ENCODE measurements around the gene LGALS1. TPM values are rescaled to one million over a fixed set of nuclear protein-coding genes. Genes with fewer than 3 reads are reported as not detected.
A peak's percentile ranks its signal among the peaks of the same experiment; 100 is the strongest.

Gene LGALS1
- total and polyA plus RNA-seq, 9 of the 15 experiments (the other 6 are each of a cell fraction or from before 2014, with no cell fraction given), result 160 to 800 (median 330) TPM

- no peaks in the 10 kb centered on the region for H4K20me1 ChIP-seq (replicated peaks; ENCODE audit: control insufficient read depth, insufficient read depth, low read length)
- BruUV-seq (replicated peaks), result no TSS peak
- FAIRE-seq (no peak), ATAC-seq (peak; percentile 23), DNase-seq (ENCODE audit: extremely low read depth in 1 of 4, low spot score in 3 of 4) (peak in 3 of 4 experiments; percentile 33 to 57 (median 35))
- H3K9me1 ChIP-seq (ENCODE audit: control insufficient read depth, insufficient read depth, low read length), result no peaks in the 10 kb centered on the region
- peaks cover 23% of the 10 kb centered on the region; the same call in 2 of the 3 replicates for H3K36me3 ChIP-seq (ENCODE audit: control insufficient read depth, insufficient read depth, low read length)
- intact Hi-C loops (cut with micrococcal nuclease), result no loop called here
- no peaks in the 10 kb centered on the region for H3K27me3 ChIP-seq (ENCODE audit: control insufficient read depth in 2 of 2, insufficient read depth in 2 of 2, low read length in 2 of 2)
- CTCF ChIA-PET (ENCODE audit: low intra/inter-chr PET ratio), result no interaction called here
- H3K4me1 ChIP-seq (replicated peaks in 1 of 2; ENCODE audit: control insufficient read depth in 2 of 2, insufficient read depth in 2 of 2, low read length in 2 of 2), result peaks cover 40 to 82% of the 10 kb centered on the region in 2 experiments
- no peak overlapping the region for H3K4me3 ChIP-seq
- H2AFZ ChIP-seq (ENCODE audit: low read depth, low read length), result peak overlapping the region; percentile 76; the same call in 1 of the 2 replicates
- no peaks in the 10 kb centered on the region for H3K9me3 ChIP-seq (replicated peaks; ENCODE audit: control insufficient read depth, insufficient read depth, low read depth, low read length)
- H3K9ac ChIP-seq (ENCODE audit: insufficient read depth in 1 of 2, low read depth in 2 of 2, low read length in 2 of 2), result peak overlapping the region; percentile 50 to 82
- no peaks in the 10 kb centered on the region for H3K79me2 ChIP-seq (ENCODE audit: control insufficient read depth, insufficient read depth, low read length)
- H3K4me2 ChIP-seq (ENCODE audit: insufficient read depth, low read length), result peak overlapping the region; percentile 74
- POLR2A ChIA-PET, result interaction anchor here (0.7 to 1.1 kb wide), 4 partner anchors 8 to 97 kb away, joined by 3 to 6 read pairs (median 4); no protein-coding TSS in a partner anchor
- in situ Hi-C loops (cut with MboI), result no loop called here
- WGBS (ENCODE audit: insufficient coverage, low coverage, missing lambda C conversion rate), result 16% methylated on average over 7 of the region's 8 CpGs
- peak overlapping the region; percentile 77 for H3K27ac ChIP-seq (ENCODE audit: extremely low read depth, low read depth, low read length)
- TF ChIP-seq, protein P1, sequence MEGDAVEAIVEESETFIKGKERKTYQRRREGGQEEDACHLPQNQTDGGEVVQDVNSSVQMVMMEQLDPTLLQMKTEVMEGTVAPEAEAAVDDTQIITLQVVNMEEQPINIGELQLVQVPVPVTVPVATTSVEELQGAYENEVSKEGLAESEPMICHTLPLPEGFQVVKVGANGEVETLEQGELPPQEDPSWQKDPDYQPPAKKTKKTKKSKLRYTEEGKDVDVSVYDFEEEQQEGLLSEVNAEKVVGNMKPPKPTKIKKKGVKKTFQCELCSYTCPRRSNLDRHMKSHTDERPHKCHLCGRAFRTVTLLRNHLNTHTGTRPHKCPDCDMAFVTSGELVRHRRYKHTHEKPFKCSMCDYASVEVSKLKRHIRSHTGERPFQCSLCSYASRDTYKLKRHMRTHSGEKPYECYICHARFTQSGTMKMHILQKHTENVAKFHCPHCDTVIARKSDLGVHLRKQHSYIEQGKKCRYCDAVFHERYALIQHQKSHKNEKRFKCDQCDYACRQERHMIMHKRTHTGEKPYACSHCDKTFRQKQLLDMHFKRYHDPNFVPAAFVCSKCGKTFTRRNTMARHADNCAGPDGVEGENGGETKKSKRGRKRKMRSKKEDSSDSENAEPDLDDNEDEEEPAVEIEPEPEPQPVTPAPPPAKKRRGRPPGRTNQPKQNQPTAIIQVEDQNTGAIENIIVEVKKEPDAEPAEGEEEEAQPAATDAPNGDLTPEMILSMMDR (IDR thresholded peaks at IDR 0.05 in 2 of 3, conservative IDR thresholded peaks at IDR 0.05 in 1 of 3; ENCODE audit: insufficient read depth in 2 of 3, low read depth in 1 of 3, low read length in 3 of 3), result peak in 2 of 3 experiments; percentile 30 to 43; a peak in 4 of 6 replicates
- TF ChIP-seq HNRNPL (IDR thresholded peaks at IDR 0.05; ENCODE audit: low read depth, low read length) (no peak), FUS (optimal IDR thresholded peaks at IDR 0.05; ENCODE audit: low read depth, low read length) (no peak), MYC (IDR thresholded peaks at IDR 0.05; ENCODE audit: low read depth, low read length) (peak; percentile 81), MYC (CRISPR knock-in tag; IDR thresholded peaks at IDR 0.05; ENCODE audit: borderline replicate concordance, low read depth) (peak; percentile 46; the same call in 1 of the 2 replicates), BRD9 (IDR thresholded peaks at IDR 0.05; ENCODE audit: low read depth, partially characterized antibody) (no peak), C11orf30 (IDR thresholded peaks at IDR 0.05; ENCODE audit: low read depth) (no peak), SRSF1 (IDR thresholded peaks at IDR 0.05; ENCODE audit: low read depth, low read length) (no peak), TFAM (CRISPR knock-in tag; conservative IDR thresholded peaks at IDR 0.05) (no peak), SMC3 (conservative IDR thresholded peaks at IDR 0.05; ENCODE audit: insufficient read depth, low read depth, low read length) (no peak), ZNF75A (CRISPR knock-in tag; IDR thresholded peaks at IDR 0.05) (no peak), NCOA1 (IDR thresholded peaks at IDR 0.05; ENCODE audit: low read depth) (no peak), CREB1 (IDR thresholded peaks at IDR 0.05) (no peak), CREB1 (CRISPR knock-in tag; IDR thresholded peaks at IDR 0.05) (no peak), EP400 (IDR thresholded peaks at IDR 0.05) (0 out of 2 replicates have a peak, but pooled peaks have one; percentile 9), TRIM25 (IDR thresholded peaks at IDR 0.05; ENCODE audit: borderline replicate concordance) (no peak), TGIF2 (CRISPR knock-in tag; IDR thresholded peaks at IDR 0.05) (no peak), ZNF239 (CRISPR knock-in tag; IDR thresholded peaks at IDR 0.05) (no peak), SLC30A9 (CRISPR knock-in tag; IDR thresholded peaks at IDR 0.05) (no peak)
- TF ChIP-seq, protein P2, sequence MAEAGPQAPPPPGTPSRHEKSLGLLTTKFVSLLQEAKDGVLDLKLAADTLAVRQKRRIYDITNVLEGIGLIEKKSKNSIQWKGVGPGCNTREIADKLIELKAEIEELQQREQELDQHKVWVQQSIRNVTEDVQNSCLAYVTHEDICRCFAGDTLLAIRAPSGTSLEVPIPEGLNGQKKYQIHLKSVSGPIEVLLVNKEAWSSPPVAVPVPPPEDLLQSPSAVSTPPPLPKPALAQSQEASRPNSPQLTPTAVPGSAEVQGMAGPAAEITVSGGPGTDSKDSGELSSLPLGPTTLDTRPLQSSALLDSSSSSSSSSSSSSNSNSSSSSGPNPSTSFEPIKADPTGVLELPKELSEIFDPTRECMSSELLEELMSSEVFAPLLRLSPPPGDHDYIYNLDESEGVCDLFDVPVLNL (CRISPR knock-in tag; IDR thresholded peaks at IDR 0.05; ENCODE audit: low read depth), result no peak
Observed at GRCh38 chr22:37634417-37634924, 41.0 kb upstream of the LGALS1 start.

Measured in K562 (cell line).